Measurements from ENCODE around the gene MAPKAPK2.

- TF ChIP-seq, protein P1, sequence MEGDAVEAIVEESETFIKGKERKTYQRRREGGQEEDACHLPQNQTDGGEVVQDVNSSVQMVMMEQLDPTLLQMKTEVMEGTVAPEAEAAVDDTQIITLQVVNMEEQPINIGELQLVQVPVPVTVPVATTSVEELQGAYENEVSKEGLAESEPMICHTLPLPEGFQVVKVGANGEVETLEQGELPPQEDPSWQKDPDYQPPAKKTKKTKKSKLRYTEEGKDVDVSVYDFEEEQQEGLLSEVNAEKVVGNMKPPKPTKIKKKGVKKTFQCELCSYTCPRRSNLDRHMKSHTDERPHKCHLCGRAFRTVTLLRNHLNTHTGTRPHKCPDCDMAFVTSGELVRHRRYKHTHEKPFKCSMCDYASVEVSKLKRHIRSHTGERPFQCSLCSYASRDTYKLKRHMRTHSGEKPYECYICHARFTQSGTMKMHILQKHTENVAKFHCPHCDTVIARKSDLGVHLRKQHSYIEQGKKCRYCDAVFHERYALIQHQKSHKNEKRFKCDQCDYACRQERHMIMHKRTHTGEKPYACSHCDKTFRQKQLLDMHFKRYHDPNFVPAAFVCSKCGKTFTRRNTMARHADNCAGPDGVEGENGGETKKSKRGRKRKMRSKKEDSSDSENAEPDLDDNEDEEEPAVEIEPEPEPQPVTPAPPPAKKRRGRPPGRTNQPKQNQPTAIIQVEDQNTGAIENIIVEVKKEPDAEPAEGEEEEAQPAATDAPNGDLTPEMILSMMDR (IDR thresholded peaks at IDR 0.05; ENCODE audit: low read length): peak; percentile 64
- no peak for TF ChIP-seq EZH2 (optimal IDR thresholded peaks at IDR 0.05; ENCODE audit: low read depth, low read length)
- TF ChIP-seq EZH2phosphoT487 (IDR thresholded peaks at IDR 0.05; ENCODE audit: low read length): no peak
These were observed 54.0 kb downstream of the MAPKAPK2 start for GRCh38 chr1:206738370-206739366.

Data from MM.1S (cell line).